Measurements from ENCODE around the gene YWHAE. TPM values are rescaled to one million over a fixed set of nuclear protein-coding genes. Genes with fewer than 3 reads are reported as not detected.

YWHAE gene
- total and polyA plus RNA-seq, 9 of the 15 experiments (the other 6 are each of a cell fraction or from before 2014, with no cell fraction given), result 184 to 727 (median 448) TPM

DNA sequence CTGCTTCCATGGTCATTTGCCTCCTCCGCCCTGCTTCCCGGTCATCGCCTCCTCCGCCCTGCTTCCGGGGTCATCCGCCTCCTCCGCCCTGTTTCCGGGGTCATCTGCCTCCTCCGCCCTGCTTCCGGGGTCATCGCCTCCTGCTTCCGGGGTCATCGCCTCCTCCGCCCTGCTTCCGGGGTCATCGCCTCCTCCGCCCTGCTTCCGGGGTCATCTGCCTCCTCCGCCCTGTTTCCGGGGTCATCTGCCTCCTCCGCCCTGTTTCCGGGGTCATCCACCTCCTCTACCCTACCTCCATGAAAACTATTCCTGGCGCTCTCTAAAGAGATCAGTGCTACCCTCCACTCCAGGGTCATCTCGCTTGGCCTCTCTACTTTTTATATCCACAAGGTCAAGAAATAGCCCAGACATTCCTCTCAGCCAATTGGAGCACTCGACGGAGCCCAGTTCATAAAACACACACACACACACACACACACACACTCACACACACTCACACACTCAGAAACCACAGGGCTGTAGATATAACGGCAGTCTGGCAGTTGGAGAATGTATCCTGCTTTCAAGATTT lies 75.7 kb downstream of the YWHAE start (continued):
- TF ChIP-seq, protein P1, sequence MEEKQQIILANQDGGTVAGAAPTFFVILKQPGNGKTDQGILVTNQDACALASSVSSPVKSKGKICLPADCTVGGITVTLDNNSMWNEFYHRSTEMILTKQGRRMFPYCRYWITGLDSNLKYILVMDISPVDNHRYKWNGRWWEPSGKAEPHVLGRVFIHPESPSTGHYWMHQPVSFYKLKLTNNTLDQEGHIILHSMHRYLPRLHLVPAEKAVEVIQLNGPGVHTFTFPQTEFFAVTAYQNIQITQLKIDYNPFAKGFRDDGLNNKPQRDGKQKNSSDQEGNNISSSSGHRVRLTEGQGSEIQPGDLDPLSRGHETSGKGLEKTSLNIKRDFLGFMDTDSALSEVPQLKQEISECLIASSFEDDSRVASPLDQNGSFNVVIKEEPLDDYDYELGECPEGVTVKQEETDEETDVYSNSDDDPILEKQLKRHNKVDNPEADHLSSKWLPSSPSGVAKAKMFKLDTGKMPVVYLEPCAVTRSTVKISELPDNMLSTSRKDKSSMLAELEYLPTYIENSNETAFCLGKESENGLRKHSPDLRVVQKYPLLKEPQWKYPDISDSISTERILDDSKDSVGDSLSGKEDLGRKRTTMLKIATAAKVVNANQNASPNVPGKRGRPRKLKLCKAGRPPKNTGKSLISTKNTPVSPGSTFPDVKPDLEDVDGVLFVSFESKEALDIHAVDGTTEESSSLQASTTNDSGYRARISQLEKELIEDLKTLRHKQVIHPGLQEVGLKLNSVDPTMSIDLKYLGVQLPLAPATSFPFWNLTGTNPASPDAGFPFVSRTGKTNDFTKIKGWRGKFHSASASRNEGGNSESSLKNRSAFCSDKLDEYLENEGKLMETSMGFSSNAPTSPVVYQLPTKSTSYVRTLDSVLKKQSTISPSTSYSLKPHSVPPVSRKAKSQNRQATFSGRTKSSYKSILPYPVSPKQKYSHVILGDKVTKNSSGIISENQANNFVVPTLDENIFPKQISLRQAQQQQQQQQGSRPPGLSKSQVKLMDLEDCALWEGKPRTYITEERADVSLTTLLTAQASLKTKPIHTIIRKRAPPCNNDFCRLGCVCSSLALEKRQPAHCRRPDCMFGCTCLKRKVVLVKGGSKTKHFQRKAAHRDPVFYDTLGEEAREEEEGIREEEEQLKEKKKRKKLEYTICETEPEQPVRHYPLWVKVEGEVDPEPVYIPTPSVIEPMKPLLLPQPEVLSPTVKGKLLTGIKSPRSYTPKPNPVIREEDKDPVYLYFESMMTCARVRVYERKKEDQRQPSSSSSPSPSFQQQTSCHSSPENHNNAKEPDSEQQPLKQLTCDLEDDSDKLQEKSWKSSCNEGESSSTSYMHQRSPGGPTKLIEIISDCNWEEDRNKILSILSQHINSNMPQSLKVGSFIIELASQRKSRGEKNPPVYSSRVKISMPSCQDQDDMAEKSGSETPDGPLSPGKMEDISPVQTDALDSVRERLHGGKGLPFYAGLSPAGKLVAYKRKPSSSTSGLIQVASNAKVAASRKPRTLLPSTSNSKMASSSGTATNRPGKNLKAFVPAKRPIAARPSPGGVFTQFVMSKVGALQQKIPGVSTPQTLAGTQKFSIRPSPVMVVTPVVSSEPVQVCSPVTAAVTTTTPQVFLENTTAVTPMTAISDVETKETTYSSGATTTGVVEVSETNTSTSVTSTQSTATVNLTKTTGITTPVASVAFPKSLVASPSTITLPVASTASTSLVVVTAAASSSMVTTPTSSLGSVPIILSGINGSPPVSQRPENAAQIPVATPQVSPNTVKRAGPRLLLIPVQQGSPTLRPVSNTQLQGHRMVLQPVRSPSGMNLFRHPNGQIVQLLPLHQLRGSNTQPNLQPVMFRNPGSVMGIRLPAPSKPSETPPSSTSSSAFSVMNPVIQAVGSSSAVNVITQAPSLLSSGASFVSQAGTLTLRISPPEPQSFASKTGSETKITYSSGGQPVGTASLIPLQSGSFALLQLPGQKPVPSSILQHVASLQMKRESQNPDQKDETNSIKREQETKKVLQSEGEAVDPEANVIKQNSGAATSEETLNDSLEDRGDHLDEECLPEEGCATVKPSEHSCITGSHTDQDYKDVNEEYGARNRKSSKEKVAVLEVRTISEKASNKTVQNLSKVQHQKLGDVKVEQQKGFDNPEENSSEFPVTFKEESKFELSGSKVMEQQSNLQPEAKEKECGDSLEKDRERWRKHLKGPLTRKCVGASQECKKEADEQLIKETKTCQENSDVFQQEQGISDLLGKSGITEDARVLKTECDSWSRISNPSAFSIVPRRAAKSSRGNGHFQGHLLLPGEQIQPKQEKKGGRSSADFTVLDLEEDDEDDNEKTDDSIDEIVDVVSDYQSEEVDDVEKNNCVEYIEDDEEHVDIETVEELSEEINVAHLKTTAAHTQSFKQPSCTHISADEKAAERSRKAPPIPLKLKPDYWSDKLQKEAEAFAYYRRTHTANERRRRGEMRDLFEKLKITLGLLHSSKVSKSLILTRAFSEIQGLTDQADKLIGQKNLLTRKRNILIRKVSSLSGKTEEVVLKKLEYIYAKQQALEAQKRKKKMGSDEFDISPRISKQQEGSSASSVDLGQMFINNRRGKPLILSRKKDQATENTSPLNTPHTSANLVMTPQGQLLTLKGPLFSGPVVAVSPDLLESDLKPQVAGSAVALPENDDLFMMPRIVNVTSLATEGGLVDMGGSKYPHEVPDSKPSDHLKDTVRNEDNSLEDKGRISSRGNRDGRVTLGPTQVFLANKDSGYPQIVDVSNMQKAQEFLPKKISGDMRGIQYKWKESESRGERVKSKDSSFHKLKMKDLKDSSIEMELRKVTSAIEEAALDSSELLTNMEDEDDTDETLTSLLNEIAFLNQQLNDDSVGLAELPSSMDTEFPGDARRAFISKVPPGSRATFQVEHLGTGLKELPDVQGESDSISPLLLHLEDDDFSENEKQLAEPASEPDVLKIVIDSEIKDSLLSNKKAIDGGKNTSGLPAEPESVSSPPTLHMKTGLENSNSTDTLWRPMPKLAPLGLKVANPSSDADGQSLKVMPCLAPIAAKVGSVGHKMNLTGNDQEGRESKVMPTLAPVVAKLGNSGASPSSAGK (IDR thresholded peaks at IDR 0.05), result no peak
- TF ChIP-seq, protein P2, sequence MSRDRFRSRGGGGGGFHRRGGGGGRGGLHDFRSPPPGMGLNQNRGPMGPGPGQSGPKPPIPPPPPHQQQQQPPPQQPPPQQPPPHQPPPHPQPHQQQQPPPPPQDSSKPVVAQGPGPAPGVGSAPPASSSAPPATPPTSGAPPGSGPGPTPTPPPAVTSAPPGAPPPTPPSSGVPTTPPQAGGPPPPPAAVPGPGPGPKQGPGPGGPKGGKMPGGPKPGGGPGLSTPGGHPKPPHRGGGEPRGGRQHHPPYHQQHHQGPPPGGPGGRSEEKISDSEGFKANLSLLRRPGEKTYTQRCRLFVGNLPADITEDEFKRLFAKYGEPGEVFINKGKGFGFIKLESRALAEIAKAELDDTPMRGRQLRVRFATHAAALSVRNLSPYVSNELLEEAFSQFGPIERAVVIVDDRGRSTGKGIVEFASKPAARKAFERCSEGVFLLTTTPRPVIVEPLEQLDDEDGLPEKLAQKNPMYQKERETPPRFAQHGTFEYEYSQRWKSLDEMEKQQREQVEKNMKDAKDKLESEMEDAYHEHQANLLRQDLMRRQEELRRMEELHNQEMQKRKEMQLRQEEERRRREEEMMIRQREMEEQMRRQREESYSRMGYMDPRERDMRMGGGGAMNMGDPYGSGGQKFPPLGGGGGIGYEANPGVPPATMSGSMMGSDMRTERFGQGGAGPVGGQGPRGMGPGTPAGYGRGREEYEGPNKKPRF (IDR thresholded peaks at IDR 0.05; ENCODE audit: low read depth, low read length), result no peak
- TF ChIP-seq, protein P3, sequence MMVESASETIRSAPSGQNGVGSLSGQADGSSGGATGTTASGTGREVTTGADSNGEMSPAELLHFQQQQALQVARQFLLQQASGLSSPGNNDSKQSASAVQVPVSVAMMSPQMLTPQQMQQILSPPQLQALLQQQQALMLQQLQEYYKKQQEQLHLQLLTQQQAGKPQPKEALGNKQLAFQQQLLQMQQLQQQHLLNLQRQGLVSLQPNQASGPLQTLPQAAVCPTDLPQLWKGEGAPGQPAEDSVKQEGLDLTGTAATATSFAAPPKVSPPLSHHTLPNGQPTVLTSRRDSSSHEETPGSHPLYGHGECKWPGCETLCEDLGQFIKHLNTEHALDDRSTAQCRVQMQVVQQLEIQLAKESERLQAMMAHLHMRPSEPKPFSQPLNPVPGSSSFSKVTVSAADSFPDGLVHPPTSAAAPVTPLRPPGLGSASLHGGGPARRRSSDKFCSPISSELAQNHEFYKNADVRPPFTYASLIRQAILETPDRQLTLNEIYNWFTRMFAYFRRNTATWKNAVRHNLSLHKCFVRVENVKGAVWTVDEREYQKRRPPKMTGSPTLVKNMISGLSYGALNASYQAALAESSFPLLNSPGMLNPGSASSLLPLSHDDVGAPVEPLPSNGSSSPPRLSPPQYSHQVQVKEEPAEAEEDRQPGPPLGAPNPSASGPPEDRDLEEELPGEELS (CRISPR knock-in tag; IDR thresholded peaks at IDR 0.05; ENCODE audit: borderline replicate concordance), result no peak
- no peak for TF ChIP-seq SMARCA5 (IDR thresholded peaks at IDR 0.05)
- TF ChIP-seq MCM2 (IDR thresholded peaks at IDR 0.05; ENCODE audit: low read depth), result no peak
- no peak for TF ChIP-seq STAG1 (CRISPR knock-in tag; IDR thresholded peaks at IDR 0.05; ENCODE audit: borderline replicate concordance)
- TF ChIP-seq ARID1B (IDR thresholded peaks at IDR 0.05), result peak; percentile 57
- no peak for TF ChIP-seq POLR2B (IDR thresholded peaks at IDR 0.05; ENCODE audit: low read depth, partially characterized antibody)
- no peak for TF ChIP-seq LARP7 (IDR thresholded peaks at IDR 0.05)
- TF ChIP-seq, protein P4, sequence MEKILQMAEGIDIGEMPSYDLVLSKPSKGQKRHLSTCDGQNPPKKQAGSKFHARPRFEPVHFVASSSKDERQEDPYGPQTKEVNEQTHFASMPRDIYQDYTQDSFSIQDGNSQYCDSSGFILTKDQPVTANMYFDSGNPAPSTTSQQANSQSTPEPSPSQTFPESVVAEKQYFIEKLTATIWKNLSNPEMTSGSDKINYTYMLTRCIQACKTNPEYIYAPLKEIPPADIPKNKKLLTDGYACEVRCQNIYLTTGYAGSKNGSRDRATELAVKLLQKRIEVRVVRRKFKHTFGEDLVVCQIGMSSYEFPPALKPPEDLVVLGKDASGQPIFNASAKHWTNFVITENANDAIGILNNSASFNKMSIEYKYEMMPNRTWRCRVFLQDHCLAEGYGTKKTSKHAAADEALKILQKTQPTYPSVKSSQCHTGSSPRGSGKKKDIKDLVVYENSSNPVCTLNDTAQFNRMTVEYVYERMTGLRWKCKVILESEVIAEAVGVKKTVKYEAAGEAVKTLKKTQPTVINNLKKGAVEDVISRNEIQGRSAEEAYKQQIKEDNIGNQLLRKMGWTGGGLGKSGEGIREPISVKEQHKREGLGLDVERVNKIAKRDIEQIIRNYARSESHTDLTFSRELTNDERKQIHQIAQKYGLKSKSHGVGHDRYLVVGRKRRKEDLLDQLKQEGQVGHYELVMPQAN (IDR thresholded peaks at IDR 0.05; ENCODE audit: borderline replicate concordance), result no peak

Measured in K562 (cell line).